Suprapubic skin (tissue), 3 donors: Measurements from ENCODE around the gene TAAR1.

ENCODE experiments used
- CTCF ChIP-seq, 2 donors: fragments of 200-600 bp in 1 of 2; fragments of 450-650 bp in 1 of 2; sonication (generic) in 1 of 2; IDR thresholded peaks; one replicate each; pipeline ENCODE4 v1.5.1; 2016 to 2019; ENCODE audit warnings: antibody characterized with exemption in 2 of 2, mild to moderate bottlenecking in 1 of 2, moderate library complexity in 1 of 2
- POLR2A ChIP-seq, 2 donors: fragments of 450-650 bp; IDR thresholded peaks; one replicate each; pipeline ENCODE4 v1.6.1; 2017; ENCODE audit warnings: antibody characterized with exemption in 2 of 2, mild to moderate bottlenecking in 2 of 2, moderate library complexity in 2 of 2

DNA sequence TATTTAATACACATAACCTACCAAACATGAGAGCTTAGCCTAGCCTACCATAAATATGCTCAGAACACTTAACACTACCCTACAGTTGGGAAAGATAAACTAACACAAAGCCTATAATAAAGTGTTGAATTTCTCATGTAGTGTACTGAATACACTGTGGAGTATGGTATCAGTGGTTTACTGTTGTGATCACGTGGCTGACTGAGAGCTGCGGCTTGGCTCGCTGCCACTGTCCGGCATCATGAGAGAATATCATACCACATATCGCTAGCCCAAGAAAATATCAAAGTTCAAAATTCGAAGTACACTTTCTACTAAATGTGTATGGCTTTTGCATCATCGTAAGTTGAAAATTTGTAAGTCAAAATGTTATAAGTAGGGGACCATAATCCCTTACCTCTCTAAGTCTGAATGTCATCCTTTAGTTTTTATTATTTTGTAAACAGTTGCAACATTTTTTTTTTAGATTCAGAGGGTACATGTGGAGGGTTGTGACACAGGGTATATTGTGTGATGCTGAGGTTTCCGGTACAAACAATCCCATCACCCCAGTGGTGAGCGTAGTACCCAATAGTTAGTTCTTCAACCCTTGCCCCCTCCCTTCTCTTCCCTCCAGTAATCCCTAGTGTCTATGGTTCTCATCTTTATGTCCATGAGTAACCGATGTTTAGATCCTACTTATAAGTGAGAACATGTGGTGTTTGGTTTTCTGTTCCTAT is 14.6 kb upstream of the TAAR1 start:
- TF ChIP-seq CTCF (IDR thresholded peaks at IDR 0.05) (no peak), POLR2A (IDR thresholded peaks at IDR 0.05) (no peak)
